NCI-H146 treated with DMSO at 0.1 percent for 48 hours (cell line): ENCODE results near the gene HYCC1.
"Not testable (repeated sequence)": the region's sequence is repeated elsewhere in the genome, so short reads cannot be mapped to it uniquely, and the experiment has no call there.

ENCODE experiments used
- DNase-seq: peaks from one replicate; lab custom pipeline; 2025; ENCODE audit not compliant: unreplicated experiment; lab: John Stamatoyannopoulos, UW

Gene HYCC1

DNA sequence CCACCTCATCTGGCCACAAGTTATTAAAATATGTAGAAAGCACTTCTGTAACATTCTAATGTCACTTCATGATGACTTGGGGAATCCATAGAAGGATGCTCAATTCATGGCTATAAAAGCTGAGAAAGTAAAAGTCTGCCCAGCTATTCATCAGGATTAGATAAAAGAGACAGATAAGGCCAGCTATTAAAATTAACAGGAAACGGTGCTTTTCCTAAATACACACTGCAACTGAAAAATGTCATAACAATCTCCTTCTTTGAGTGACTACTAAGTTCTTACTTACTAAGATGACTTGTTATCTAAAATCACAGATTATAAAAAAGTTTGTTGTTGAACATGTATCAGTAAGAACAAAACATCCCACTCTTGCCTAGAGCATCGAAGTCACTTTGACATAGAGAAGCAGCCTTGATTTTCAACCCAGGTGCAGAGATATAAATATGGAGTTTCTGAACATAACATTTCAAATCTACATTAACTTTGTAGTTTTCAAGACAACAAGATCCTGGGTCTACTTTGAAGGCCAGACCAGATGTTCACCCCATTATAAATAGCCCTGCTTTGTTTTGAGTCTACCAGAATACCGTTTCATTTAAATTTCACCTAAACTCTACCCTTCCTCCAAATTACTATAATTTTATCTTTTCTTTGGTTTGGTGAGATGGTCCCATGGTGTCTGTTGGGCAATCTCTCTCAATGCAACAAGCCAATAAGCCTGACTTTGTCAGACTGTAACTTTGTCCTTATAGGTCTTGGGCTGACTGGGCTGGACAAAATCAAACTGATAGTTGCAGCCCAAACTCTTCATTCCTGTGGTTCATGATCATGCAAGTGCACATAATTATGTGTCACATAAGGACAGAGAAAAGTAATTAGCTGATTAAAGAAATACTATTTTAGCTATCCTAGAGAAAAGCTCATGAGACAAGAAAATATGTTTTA, 24.0 kb downstream of the HYCC1 start:
- no peak for DNase-seq

DNA sequence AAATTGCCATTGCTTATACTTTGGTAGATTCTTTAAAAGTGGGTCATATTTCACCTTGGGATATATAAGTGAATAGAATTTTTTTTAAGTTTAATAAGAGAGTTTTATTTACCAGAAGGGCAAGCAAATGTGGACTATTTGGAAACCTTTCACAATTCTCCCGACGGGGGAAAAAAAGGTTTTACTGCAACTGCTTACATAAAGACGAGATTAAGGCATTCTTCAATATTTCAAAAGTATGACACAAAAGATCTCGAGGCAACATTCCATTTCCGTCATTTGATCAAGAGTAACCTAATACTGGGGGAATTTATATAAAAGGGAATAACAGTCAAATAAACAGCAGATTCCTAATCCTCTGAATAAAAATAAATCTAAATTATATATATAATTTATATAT, 28.5 kb downstream of the HYCC1 start:
- no peak for DNase-seq

GRCh38 chr7:22983257-22983855, 30.6 kb downstream of the HYCC1 start:
- DNase-seq, result no peak

DNA sequence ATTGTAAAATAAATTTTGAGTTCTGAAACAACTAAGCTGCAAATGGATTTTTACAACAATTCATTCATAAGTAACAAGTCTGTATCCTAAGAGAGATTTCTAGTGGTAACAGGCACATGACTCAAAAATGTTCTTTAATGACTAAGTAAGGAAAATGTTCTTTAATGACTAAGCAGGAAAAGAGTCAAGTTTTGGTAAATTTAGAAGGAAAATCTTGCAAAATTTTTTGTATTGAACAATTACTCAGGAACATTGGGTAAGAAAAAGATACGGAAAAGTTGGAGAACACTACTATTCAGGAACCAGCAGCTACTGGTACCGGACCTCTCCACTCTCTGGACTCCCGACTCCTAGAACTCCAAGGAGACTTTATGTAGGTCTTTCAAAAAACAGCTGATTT, 33.5 kb downstream of the HYCC1 start:
- no peak for DNase-seq

- DNase-seq, result no peak
These were observed 34.1 kb downstream of the HYCC1 start for GRCh38 chr7:22979861-22980260.

DNA sequence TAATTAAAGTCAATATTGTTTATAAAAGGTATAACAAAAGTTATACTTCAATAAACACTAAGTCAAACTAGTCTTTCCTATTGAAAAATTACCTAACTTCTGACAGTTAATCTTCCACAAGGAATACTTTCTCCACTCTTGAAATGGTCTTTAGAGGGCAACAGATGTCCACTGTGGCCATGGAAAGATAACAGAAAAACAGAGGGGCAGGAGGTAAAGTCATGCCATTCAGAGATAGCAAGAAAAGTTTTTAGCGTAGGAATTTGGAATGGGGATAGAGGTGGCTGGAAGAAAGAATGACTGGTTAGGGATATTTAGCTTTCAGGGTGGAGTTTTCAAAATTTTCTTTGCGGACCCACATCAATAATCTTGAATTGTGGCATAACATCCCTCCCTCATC, 34.7 kb downstream of the HYCC1 start:
- no peak for DNase-seq

DNA sequence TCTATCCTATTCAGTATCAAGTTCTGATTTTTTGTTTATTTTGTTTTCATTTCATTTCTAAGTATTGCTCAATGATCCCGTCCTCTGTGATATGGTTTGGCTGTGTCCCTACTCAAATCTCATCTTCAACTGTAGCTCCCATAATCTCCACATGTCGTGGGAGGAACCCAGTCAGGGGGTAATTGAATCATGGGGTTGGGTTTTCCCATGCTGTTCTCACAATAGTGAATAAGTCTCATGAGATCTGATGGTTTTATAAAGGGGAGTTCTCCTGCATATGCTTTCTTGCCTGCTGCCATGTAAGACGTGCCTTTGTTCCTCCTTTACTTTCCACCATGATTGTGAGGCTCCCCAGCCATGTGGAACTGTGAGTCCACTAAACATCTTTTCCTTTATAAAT, 39.3 kb downstream of the HYCC1 start:
- not testable (repeated sequence) for DNase-seq

DNA sequence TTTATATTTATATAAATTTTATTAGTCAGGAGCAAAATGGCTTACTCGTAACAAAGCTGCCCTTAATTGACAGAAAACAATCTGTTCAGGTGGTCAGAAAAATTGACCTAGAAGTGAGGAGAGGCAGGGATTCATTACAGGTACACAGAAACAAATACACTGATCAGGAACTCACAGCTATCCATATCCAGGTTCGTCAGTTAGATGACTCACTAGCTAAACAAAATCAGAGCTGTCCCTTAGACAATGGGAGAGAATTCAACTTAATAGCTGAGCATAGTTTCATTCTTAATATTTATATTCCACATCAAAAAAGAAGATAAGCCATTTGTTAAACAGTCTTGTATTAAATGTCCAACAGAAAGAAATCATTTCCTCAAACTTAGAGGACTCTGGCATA, 41.7 kb downstream of the HYCC1 start:
- DNase-seq, result no peak

DNA sequence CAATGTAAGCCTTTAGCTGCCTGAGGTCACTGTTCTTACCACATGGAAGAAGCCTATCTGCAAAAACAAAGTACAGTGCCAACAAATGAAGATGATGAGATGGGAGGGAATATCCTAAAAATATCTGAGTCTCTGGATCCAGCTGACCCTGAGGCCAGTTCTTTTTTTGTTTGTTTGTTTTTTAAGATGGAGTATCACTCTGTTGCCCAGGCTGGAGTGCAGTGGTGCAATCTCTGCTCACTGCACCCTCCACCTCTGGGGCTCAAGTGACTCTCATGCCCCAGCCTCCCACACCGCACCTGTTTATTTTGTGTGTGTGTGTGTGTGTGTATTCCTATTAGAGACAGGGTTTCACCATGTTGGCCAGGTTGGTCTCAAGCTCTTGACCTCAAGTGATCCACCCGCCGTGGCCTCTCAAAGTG, 44.9 kb downstream of the HYCC1 start:
- DNase-seq, result no peak
